Caco-2 (cell line): Measurements from ENCODE around the gene CCL4. TPM values are rescaled to one million over a fixed set of nuclear protein-coding genes. Genes with fewer than 3 reads are reported as not detected.
"Not testable (repeated sequence)": the region's sequence is repeated elsewhere in the genome, so short reads cannot be mapped to it uniquely, and the experiment has no call there.

ENCODE experiments used
- BruUV-seq: library from RNA; stranded (reverse); fragments of 400-500 nt; replicated peaks from 2 replicates; lab custom pipeline; 2021; lab: Mats Ljungman, UMichigan
- CTCF ChIA-PET: fragments of 300-600 bp; sonication (Branson Sonifier 250); formaldehyde crosslinking; loops from one replicate; lab custom pipeline; 2022; ENCODE audit warnings: antibody characterized with exemption; lab: Charles Lee
- POLR2A ChIA-PET: fragments of 300-600 bp; sonication (Branson Sonifier 250); formaldehyde crosslinking; loops from one replicate; lab custom pipeline; 2022; ENCODE audit warnings: antibody characterized with exemption; lab: Charles Lee
- DNase-seq, 2 experiments: peaks; one replicate each; pipeline versions ENCODE4 v3.0.0 to v3.0.0-alpha.2; 2020 to 2022
- H3K27me3 ChIP-seq: replicated peaks from 2 replicates; pipeline ENCODE4 v1.6.0; 2011; ENCODE audit warnings: low read length; ENCODE audit not compliant: control insufficient read depth, insufficient read depth
- H3K36me3 ChIP-seq: 2 replicates; pipeline ENCODE4 v1.5.1; 2011; ENCODE audit warnings: low read length; ENCODE audit not compliant: control insufficient read depth, insufficient read depth
- H3K4me1 ChIP-seq: fragments of 250-450 bp; sonication (Bioruptor Pico); 2 replicates; pipeline ENCODE4 v1.5.1; 2020; ENCODE audit warnings: mild to moderate bottlenecking
- H3K4me3 ChIP-seq: 2 replicates; pipeline ENCODE4 v1.5.1; 2011; ENCODE audit warnings: low read depth, mild to moderate bottlenecking, control low read depth, low read length
- H3K9me3 ChIP-seq: fragments of 250-450 bp; sonication (Bioruptor Pico); 2 replicates; pipeline ENCODE4 v1.5.1; 2020; ENCODE audit warnings: mild to moderate bottlenecking, moderate library complexity
- H3K27ac Mint-ChIP-seq: one replicate; pipeline ENCODE4 v1.8.0; 2022; ENCODE audit warnings: mixed read lengths; ENCODE audit not compliant: unreplicated experiment
- H3K27me3 Mint-ChIP-seq: one replicate; pipeline ENCODE4 v1.8.0; 2022; ENCODE audit warnings: mixed read lengths; ENCODE audit not compliant: insufficient read depth, unreplicated experiment
- H3K36me3 Mint-ChIP-seq: one replicate; pipeline ENCODE4 v1.8.0; 2022; ENCODE audit warnings: mild to moderate bottlenecking, mixed read lengths; ENCODE audit not compliant: insufficient read depth, unreplicated experiment
- H3K4me1 Mint-ChIP-seq: one replicate; pipeline ENCODE4 v1.8.0; 2022; ENCODE audit warnings: low read depth, mixed read lengths; ENCODE audit not compliant: unreplicated experiment
- H3K4me3 Mint-ChIP-seq: one replicate; pipeline ENCODE4 v1.8.0; 2022; ENCODE audit warnings: mild to moderate bottlenecking, moderate library complexity, mixed read lengths; ENCODE audit not compliant: unreplicated experiment
- H3K9me3 Mint-ChIP-seq: one replicate; pipeline ENCODE4 v1.8.0; 2022; ENCODE audit warnings: mixed read lengths; ENCODE audit not compliant: unreplicated experiment
- CTCF ChIP-seq, 2 experiments: fragments of 200-600 bp in 1 of 2; IDR thresholded peaks; 1 replicate in 1 of 2; 2 replicates in 1 of 2; pipeline versions ENCODE4 v1.5.1 to v1.8.0; 2011 to 2022; ENCODE audit warnings: antibody characterized with exemption in 1 of 2, control low read depth in 1 of 2, inconsistent platforms in 1 of 2, low read depth in 1 of 2, low read length in 1 of 2, mild to moderate bottlenecking in 1 of 2, moderate library complexity in 1 of 2; ENCODE audit not compliant: insufficient read depth in 1 of 2, severe bottlenecking in 1 of 2, unreplicated experiment in 1 of 2
- intact Hi-C: fragments of 100-400 bp; cut with micrococcal nuclease; formaldehyde crosslinking; loops from one replicate; pipeline ENCODE4 v1.10.0; 2022; ENCODE audit not compliant: unreplicated experiment
- total RNA-seq: library from RNA; stranded (reverse); gene quantifications from 2 replicates; pipeline ENCODE4 v1.2.3, GENCODE V29; 2022

Gene CCL4
- total RNA-seq, 1 experiment from 2014 or later, result not detected

- H3K9me3 Mint-ChIP-seq, result no peaks in the 10 kb centered on the region
- H3K27ac Mint-ChIP-seq, result no peak overlapping the region
- intact Hi-C loops, result no loop called here
- H3K4me1 Mint-ChIP-seq, result no peaks in the 10 kb centered on the region
- no peaks in the 10 kb centered on the region for H3K4me1 ChIP-seq
- no peaks in the 10 kb centered on the region for H3K36me3 ChIP-seq
- DNase-seq, result no peak
- no peak overlapping the region for H3K4me3 ChIP-seq
- ChIA-PET CTCF (interaction anchor here (1.0 kb wide), 1 partner anchor 13 kb away, joined by 3 read pairs; no protein-coding TSS in a partner anchor), POLR2A (no interaction called here)
- TF ChIP-seq CTCF (IDR thresholded peaks at IDR 0.05; ENCODE audit: insufficient read depth in 1 of 2, low read depth in 1 of 2, low read length in 1 of 2, severe bottlenecking in 1 of 2, unreplicated experiment in 1 of 2), result no peak
- no peaks in the 10 kb centered on the region for H3K36me3 Mint-ChIP-seq
- BruUV-seq, result no TSS peak
- H3K9me3 ChIP-seq, result no peaks in the 10 kb centered on the region
- H3K27me3 ChIP-seq, result no peaks in the 10 kb centered on the region; the same call in 1 of the 2 replicates
- peaks cover 8% of the 10 kb centered on the region for H3K27me3 Mint-ChIP-seq
- H3K4me3 Mint-ChIP-seq, result no peak overlapping the region
These were observed 17.9 kb upstream of the CCL4 start for GRCh38 chr17:36085765-36086164.

- no peaks in the 10 kb centered on the region for H3K36me3 Mint-ChIP-seq
- no peak overlapping the region for H3K4me3 ChIP-seq
- ChIA-PET POLR2A (no interaction called here), CTCF (no interaction called here)
- no peak for TF ChIP-seq CTCF (IDR thresholded peaks at IDR 0.05; ENCODE audit: insufficient read depth in 1 of 2, low read depth in 1 of 2, low read length in 1 of 2, severe bottlenecking in 1 of 2, unreplicated experiment in 1 of 2)
- no peaks in the 10 kb centered on the region for H3K4me1 Mint-ChIP-seq
- H3K4me3 Mint-ChIP-seq, result no peak overlapping the region
- peaks cover 9% of the 10 kb centered on the region for H3K27me3 Mint-ChIP-seq
- intact Hi-C loops, result no loop called here
- H3K36me3 ChIP-seq, result no peaks in the 10 kb centered on the region
- H3K27me3 ChIP-seq, result no peaks in the 10 kb centered on the region; the same call in 1 of the 2 replicates
- H3K27ac Mint-ChIP-seq, result no peak overlapping the region
- DNase-seq, result no peak
- no peaks in the 10 kb centered on the region for H3K9me3 ChIP-seq
- H3K4me1 ChIP-seq, result no peaks in the 10 kb centered on the region
- no TSS peak for BruUV-seq
- H3K9me3 Mint-ChIP-seq, result no peaks in the 10 kb centered on the region
These were observed 16.8 kb upstream of the CCL4 start for GRCh38 chr17:36086791-36087190.

GRCh38 chr17:36087471-36087870, 16.2 kb upstream of the CCL4 start:
- CTCF ChIA-PET, result not testable (repeated sequence)

GRCh38 chr17:36087897-36088572, 15.6 kb upstream of the CCL4 start:
- H3K4me3 ChIP-seq, H3K36me3 Mint-ChIP-seq, H3K4me3 Mint-ChIP-seq, POLR2A ChIA-PET, H3K27me3 ChIP-seq, H3K27ac Mint-ChIP-seq, DNase-seq, intact Hi-C loops, H3K9me3 Mint-ChIP-seq, H3K9me3 ChIP-seq, H3K36me3 ChIP-seq, H3K27me3 Mint-ChIP-seq, H3K4me1 Mint-ChIP-seq, BruUV-seq, H3K4me1 ChIP-seq, CTCF ChIA-PET: not testable (repeated sequence)

More at GRCh38 chr17:36087471-36087870, 16.2 kb upstream of the CCL4 start:
- H3K36me3 Mint-ChIP-seq, H3K27ac Mint-ChIP-seq, intact Hi-C loops, POLR2A ChIA-PET, H3K4me1 ChIP-seq, H3K9me3 ChIP-seq, H3K27me3 Mint-ChIP-seq, H3K9me3 Mint-ChIP-seq, BruUV-seq, H3K36me3 ChIP-seq, H3K4me3 Mint-ChIP-seq, H3K4me1 Mint-ChIP-seq, DNase-seq, H3K4me3 ChIP-seq, H3K27me3 ChIP-seq: not testable (repeated sequence)
